T-helper 1 cell treated with Interleukin-12 subunit alpha and Interleukin-12 subunit beta and Interleukin-4 antibody, amounts not matched to agents 30 μg/mL and 1 μg/mL, for 36 hours (primary cell): ENCODE data around the gene KAZN.

Experiments used
- H3K27ac Mint-ChIP-seq: one replicate; pipeline ENCODE4 v1.8.0; 2021; ENCODE audit warnings: mild to moderate bottlenecking, mixed read lengths
- H3K27me3 Mint-ChIP-seq: one replicate; pipeline ENCODE4 v1.8.0; 2021; ENCODE audit warnings: low read depth, mixed read lengths
- H3K36me3 Mint-ChIP-seq: one replicate; pipeline ENCODE4 v1.8.0; 2021; ENCODE audit warnings: low read depth, mixed read lengths
- H3K4me1 Mint-ChIP-seq: one replicate; pipeline ENCODE4 v1.8.0; 2021; ENCODE audit warnings: low read depth, mixed read lengths
- H3K4me3 Mint-ChIP-seq: one replicate; pipeline ENCODE4 v1.8.0; 2021; ENCODE audit warnings: mild to moderate bottlenecking, moderate library complexity, mixed read lengths
- H3K9me3 Mint-ChIP-seq: one replicate; pipeline ENCODE4 v1.8.0; 2021; ENCODE audit warnings: mixed read lengths

KAZN gene

DNA sequence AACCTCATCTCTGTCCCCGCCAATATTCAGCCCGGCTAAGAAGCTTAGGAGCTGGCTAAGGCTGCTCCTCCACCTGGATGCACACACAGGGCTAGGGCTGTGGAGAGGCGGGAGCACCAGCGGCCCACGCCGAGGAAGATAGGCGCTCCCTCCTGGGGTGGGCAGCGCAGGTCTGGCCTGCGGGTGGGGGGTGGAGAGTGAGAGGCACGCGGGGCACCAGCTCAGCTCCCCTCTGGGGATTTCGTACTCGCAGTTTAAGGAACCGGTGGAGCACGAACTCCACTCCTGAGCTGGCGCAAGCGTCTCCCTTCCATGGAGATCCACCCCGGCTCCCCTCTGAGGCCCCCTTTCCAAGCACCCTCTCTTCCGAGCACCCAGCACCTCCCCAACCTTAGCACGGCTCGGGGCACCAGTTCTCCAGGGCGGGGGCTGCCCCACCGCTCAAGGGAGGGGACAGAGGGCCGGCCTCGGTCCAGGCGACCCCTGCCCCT, 433 bp upstream of the KAZN start:
- H3K27ac Mint-ChIP-seq = no peak overlapping the region
- no peaks in the 10 kb centered on the region for H3K36me3 Mint-ChIP-seq
- H3K4me1 Mint-ChIP-seq = no peaks in the 10 kb centered on the region
- H3K27me3 Mint-ChIP-seq = peaks cover 51% of the 10 kb centered on the region
- H3K9me3 Mint-ChIP-seq = no peaks in the 10 kb centered on the region
- no peak overlapping the region for H3K4me3 Mint-ChIP-seq

DNA sequence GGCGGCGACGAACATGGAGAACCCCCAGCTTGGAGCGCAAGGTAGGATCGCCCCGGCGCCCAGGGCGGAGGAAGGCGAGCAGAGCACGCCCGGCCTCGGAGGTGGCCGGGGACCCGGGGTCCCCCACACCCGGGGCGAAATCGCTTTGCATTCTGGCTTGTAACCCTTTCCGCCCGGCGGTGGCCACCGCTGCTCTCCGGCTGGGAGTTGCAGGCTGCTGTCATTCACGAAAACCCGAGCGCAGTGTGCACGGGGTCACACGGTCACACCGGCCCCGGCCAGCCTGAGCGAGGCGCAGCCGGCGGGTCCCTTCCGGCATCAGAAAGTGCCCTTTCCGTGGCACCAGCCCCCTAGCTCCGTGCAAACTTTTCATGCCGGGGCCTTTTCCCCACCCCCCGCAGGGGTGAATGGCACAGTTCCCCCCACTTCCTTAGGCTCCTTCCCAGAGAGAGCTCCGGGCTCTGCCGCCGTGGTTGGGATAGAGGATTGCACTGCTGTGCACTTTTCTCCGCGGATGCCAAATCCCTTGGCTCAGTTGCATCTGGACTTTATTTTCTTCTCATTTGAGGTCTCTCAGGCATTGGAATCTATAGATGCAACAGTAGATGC, 802 bp downstream of the KAZN start:
- no peak overlapping the region for H3K27ac Mint-ChIP-seq
- no peak overlapping the region for H3K4me3 Mint-ChIP-seq
- peaks cover 51% of the 10 kb centered on the region for H3K27me3 Mint-ChIP-seq
- H3K36me3 Mint-ChIP-seq = no peaks in the 10 kb centered on the region
- H3K4me1 Mint-ChIP-seq = no peaks in the 10 kb centered on the region
- H3K9me3 Mint-ChIP-seq = no peaks in the 10 kb centered on the region

DNA sequence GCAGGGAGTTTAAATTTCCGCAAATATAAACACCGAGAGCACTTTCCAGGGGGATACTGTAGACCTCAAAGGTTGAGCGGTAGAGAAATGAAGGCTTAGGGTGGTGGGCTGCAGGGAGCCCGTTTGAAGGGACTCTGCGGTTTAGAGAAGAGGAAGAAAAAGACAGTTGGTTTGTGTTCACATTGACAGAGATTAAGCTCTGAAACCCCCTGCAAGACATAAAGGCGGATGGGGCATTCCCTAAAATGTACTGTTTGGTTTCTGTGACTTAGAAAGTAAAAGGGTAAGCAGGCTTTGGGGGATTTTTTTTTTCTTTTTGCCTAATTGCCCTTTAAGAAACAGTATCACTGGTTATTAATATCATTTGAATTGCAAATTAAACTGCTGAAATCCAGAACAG, 1.3 kb downstream of the KAZN start:
- Mint-ChIP-seq H3K4me1 (no peaks in the 10 kb centered on the region), H3K27ac (no peak overlapping the region), H3K9me3 (no peaks in the 10 kb centered on the region), H3K36me3 (no peaks in the 10 kb centered on the region), H3K4me3 (no peak overlapping the region), H3K27me3 (peaks cover 51% of the 10 kb centered on the region)

DNA sequence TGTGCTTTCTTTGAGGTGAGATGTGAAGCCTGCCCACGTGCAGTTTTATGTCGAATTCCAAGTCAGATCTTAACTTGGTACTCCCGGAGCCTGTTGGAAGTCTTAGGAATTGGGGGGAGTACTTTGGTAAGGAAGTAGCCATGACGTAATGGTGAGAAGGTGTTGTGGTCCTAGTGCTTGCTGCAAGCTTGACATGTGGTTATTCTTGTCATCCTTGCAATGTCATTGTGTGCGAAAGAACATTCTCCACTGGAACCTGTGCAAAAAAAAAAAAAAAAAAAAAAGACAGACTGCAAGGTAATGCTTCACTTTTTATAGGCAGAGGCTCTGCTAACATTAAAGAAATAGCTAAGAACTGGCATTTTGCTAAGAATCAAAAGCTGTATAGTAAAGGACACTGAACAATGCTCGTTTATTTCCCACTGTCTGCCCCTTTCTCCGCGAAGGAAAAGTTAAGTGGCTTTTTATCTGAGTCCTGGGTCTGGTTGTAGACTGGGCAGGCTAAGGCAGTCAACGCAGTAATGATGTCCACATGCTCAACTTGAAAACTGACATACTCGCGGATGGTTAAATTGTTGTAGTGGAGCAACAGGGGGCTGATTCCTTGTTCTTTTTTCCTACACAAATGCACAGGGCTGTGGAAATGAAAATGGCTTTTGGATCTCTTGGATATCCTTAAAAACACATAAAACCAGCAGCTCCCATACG, 2.1 kb downstream of the KAZN start:
- no peak overlapping the region for H3K4me3 Mint-ChIP-seq
- peaks cover 51% of the 10 kb centered on the region for H3K27me3 Mint-ChIP-seq
- H3K9me3 Mint-ChIP-seq = no peaks in the 10 kb centered on the region
- H3K36me3 Mint-ChIP-seq = no peaks in the 10 kb centered on the region
- no peak overlapping the region for H3K27ac Mint-ChIP-seq
- H3K4me1 Mint-ChIP-seq = no peaks in the 10 kb centered on the region

DNA sequence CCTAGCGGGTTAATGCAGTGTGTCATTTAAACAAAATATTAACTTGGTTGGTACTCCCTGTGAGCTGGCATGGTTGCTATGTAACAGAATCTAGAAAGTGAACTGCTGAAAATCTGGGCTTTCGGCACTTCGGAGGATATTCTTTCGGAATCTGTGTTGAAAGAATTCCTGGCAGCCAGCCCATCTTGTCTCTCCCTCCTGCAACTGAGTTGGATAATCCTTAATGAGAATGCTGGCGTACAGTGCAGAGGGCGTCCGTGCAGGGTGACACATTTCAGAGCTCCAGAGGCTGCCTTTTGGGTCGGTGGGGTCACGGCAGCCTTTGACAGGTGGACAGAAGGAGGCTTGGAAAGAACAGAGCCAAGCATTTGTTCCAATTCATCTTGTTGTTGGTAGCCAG, 3.7 kb downstream of the KAZN start:
- H3K4me1 Mint-ChIP-seq = no peaks in the 10 kb centered on the region
- H3K27ac Mint-ChIP-seq = no peak overlapping the region
- no peaks in the 10 kb centered on the region for H3K36me3 Mint-ChIP-seq
- peaks cover 42% of the 10 kb centered on the region for H3K27me3 Mint-ChIP-seq
- H3K4me3 Mint-ChIP-seq = no peak overlapping the region
- no peaks in the 10 kb centered on the region for H3K9me3 Mint-ChIP-seq

DNA sequence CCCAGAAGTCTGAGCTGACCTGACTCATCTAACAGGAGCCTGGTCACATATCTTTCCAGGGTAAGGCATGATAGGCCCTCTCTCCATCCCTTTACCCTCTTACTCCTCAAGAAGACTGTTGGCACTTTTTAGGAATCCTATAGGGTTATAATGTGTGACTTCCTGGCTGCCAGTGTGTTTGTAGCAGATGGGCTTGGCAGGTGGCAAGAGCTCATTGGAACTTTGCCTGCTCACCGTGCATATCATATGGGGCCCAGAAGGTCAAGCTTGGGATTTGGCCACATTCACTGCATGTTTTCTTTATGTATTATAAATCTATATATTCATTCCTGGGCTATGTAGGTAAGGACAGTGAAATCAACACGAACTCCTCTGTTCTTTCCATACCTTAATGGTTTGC, 5.2 kb downstream of the KAZN start:
- H3K4me1 Mint-ChIP-seq = no peaks in the 10 kb centered on the region
- H3K36me3 Mint-ChIP-seq = no peaks in the 10 kb centered on the region
- H3K4me3 Mint-ChIP-seq = no peak overlapping the region
- no peaks in the 10 kb centered on the region for H3K9me3 Mint-ChIP-seq
- peaks cover 32% of the 10 kb centered on the region for H3K27me3 Mint-ChIP-seq
- no peak overlapping the region for H3K27ac Mint-ChIP-seq

DNA sequence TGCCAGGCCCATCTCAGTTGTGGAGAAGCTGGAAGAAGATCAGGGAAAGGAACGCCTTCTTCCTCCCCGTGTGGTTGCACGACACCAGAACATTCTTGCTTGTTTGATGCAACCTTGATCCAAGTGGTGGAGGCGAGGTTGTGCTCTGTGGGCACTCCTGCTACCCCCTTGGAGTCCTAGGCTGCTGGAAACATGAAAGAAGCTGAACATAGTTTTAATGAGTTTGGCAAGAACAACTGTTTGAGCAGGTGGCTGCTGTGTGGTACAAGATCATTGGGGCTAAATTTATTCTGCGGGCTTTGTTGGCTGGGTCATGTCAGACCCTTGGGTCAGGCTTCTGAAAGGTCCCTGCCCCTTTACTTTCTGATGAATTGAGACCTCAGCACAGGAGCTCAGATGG, 5.9 kb downstream of the KAZN start:
- H3K27me3 Mint-ChIP-seq = peaks cover 29% of the 10 kb centered on the region
- H3K36me3 Mint-ChIP-seq = no peaks in the 10 kb centered on the region
- H3K4me1 Mint-ChIP-seq = no peaks in the 10 kb centered on the region

DNA sequence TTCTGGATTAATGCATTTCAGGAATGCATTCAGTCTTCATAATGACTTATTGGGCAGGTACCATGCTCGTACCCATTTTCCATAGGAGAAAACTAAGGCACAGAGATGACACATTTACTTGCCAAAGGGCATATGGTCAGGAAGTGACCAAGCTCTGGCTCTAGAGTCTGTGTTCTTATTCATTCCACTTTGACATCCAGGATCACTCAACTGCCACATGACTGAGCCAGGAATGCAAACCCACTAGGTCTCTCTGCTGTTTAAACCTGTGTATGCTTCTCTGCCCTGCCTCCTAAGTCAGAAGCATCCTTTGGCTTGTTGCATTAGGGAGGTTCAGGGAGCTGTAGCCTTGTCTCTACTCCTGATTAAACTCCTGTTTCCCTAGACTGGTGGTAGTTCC, 7.5 kb downstream of the KAZN start:
- H3K4me1 Mint-ChIP-seq = no peaks in the 10 kb centered on the region
- H3K27ac Mint-ChIP-seq = no peak overlapping the region
- H3K9me3 Mint-ChIP-seq = no peaks in the 10 kb centered on the region
- H3K36me3 Mint-ChIP-seq = no peaks in the 10 kb centered on the region
- H3K27me3 Mint-ChIP-seq = peaks cover 15% of the 10 kb centered on the region
- no peak overlapping the region for H3K4me3 Mint-ChIP-seq

More for the DNA sequence above, 5.9 kb downstream of the KAZN start:
- H3K9me3 Mint-ChIP-seq = no peaks in the 10 kb centered on the region
- H3K27ac Mint-ChIP-seq = no peak overlapping the region
- no peak overlapping the region for H3K4me3 Mint-ChIP-seq

DNA sequence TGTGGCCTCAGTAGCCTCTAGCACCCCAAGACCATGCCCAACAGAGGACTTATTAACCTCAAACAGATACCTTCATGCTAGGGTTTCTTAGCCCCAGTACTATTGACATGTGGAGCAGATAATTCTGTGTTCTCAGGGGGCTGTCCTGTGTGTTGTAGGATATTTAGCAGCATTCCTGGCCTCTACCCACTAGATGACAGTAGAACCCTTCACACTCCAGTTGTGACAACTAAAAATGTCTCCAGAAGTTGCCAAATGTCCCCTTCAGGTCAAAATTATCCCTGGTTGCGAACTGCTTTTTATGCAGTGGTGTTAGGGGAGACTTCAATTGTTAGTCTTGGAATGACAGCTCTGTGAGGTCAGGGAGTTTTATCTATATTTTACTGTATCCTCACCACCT, 8.1 kb downstream of the KAZN start:
- Mint-ChIP-seq H3K27ac (no peak overlapping the region), H3K4me1 (no peaks in the 10 kb centered on the region), H3K9me3 (no peaks in the 10 kb centered on the region), H3K4me3 (no peak overlapping the region), H3K36me3 (no peaks in the 10 kb centered on the region), H3K27me3 (peaks cover 8% of the 10 kb centered on the region)

DNA sequence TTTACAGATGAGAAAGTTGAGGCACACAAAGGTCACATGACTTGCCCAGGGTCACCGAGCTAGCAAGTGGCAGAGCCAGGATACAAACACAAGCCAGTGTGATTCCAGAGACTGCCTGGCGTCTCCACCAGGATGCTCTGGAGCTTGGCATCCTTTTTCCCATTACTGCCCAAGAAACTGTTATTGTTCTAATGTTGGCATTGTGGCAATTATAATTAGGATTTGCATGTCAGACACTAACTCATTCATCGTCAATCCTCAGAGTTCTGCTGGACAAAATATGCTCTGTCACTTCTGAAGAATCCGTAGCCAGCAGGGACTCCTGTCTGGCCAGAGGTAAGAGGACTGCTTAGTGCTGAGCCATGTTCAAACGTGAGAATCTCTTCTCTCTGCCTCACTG, 8.8 kb downstream of the KAZN start:
- H3K9me3 Mint-ChIP-seq = no peaks in the 10 kb centered on the region
- no peaks in the 10 kb centered on the region for H3K36me3 Mint-ChIP-seq
- H3K4me3 Mint-ChIP-seq = no peak overlapping the region
- H3K27me3 Mint-ChIP-seq = peaks cover 4% of the 10 kb centered on the region
- H3K4me1 Mint-ChIP-seq = no peaks in the 10 kb centered on the region
- no peak overlapping the region for H3K27ac Mint-ChIP-seq

DNA sequence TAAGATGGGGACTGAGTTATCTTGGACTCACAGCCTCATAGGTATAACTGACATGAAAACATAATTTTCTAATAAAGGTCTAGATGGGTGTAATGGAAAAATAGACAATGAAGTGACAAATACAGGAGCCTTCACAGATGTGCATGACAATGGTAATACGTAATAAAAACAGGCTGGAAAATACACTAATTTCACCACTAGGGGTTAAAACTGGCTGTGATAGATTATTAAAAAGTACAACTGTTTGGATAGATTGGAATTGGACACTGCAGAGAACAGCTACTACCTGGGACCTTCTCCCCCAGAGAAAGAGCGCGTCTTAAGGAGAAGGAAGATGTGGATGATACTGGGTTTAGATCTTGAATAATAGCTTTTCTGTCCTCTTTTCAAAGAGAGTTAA, 9.8 kb downstream of the KAZN start:
- no peaks in the 10 kb centered on the region for H3K9me3 Mint-ChIP-seq
- no peak overlapping the region for H3K4me3 Mint-ChIP-seq
- H3K27ac Mint-ChIP-seq = no peak overlapping the region
- H3K36me3 Mint-ChIP-seq = no peaks in the 10 kb centered on the region
- H3K4me1 Mint-ChIP-seq = no peaks in the 10 kb centered on the region
- H3K27me3 Mint-ChIP-seq = no peaks in the 10 kb centered on the region

DNA sequence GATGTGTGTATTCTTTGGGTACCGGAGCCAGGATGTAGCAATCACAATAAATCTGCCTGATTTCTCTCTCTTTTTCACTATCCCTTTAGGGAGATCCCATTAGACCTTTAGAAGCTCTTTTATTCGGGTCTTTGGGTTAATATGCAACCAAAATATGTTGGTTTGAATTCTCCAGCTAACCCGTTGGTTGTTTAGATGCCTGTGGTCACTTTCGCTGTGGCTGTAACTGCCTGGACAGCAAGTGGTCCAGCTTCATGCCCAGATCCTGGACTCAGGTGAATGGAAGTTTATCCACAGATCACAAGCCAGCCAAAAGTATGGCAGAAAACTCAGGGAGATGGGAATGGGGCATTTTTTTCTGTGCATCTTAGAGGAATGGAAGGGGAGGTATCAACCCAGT, 12.3 kb downstream of the KAZN start:
- Mint-ChIP-seq H3K27me3 (no peaks in the 10 kb centered on the region), H3K27ac (no peak overlapping the region), H3K9me3 (peaks cover 3% of the 10 kb centered on the region), H3K36me3 (no peaks in the 10 kb centered on the region), H3K4me3 (no peak overlapping the region), H3K4me1 (no peaks in the 10 kb centered on the region)

DNA sequence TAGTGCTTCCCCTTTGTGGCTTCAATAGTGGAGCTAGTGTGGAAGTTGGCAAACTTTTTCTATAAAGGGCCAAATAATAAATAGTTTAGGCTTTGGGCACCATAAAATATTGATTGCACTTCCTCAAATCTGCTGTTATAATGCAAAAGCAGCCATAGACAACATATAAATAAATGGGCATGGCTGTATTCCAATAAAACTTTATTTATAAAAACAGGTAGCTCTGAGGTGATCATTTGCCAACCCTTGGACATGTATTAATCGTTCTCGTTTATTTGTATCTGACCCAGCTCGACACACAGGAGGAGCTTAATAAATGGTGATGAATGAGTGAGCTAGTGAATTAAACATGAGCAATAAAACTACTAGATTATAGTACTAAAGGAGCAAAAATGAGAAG, 13.3 kb downstream of the KAZN start:
- no peak overlapping the region for H3K27ac Mint-ChIP-seq
- peaks cover 3% of the 10 kb centered on the region for H3K9me3 Mint-ChIP-seq
- no peaks in the 10 kb centered on the region for H3K36me3 Mint-ChIP-seq
- no peak overlapping the region for H3K4me3 Mint-ChIP-seq
- no peaks in the 10 kb centered on the region for H3K27me3 Mint-ChIP-seq
- H3K4me1 Mint-ChIP-seq = no peaks in the 10 kb centered on the region

DNA sequence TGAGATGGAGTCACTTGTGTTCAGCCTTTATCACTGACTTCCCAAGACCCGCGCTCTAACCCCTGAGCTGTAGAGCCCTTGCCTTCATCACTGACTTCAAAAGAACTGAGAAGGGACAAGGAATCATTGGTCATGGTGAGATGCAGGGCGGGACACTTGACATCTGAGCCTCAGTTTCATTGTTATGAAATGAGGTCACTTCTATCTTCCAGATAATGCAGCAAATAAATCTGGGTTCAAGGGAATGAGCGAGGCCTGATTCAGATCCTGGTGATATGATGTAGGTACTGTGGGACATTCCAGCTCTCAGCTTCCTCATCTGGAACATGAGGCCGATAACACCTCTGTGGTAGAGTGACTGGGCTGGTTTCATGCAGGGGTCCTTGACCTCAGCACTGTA, 13.8 kb downstream of the KAZN start:
- H3K9me3 Mint-ChIP-seq = peaks cover 3% of the 10 kb centered on the region
- no peak overlapping the region for H3K27ac Mint-ChIP-seq

DNA sequence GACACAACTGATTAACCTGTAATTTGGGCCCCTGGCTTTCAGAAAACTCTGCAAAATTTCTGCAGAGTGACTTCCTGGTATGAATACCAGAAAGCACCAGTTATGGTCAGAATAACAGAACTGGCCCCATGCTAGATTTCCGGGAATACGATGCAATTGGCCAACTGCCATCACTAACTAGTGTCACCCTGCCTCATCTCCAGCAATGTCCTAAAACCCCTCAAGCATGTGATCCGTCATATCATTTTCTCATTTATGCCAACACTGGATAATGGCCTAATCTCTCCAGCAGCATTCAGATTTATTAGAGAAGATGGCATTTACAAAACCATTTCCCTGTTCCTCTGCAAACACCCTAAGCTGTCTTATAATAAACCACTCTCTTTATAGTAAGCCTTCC, 15.4 kb downstream of the KAZN start:
- H3K9me3 Mint-ChIP-seq = peaks cover 8% of the 10 kb centered on the region
- no peak overlapping the region for H3K27ac Mint-ChIP-seq
- H3K36me3 Mint-ChIP-seq = no peaks in the 10 kb centered on the region
- H3K4me1 Mint-ChIP-seq = no peaks in the 10 kb centered on the region
- H3K27me3 Mint-ChIP-seq = no peaks in the 10 kb centered on the region
- no peak overlapping the region for H3K4me3 Mint-ChIP-seq

More for the DNA sequence above, 13.8 kb downstream of the KAZN start:
- Mint-ChIP-seq H3K4me1 (no peaks in the 10 kb centered on the region), H3K36me3 (no peaks in the 10 kb centered on the region), H3K4me3 (no peak overlapping the region), H3K27me3 (no peaks in the 10 kb centered on the region)
